ENCODE results near the gene YOD1.
A peak's percentile ranks its signal among the peaks of the same experiment; 100 is the strongest.
"Not testable (repeated sequence)": the region's sequence is repeated elsewhere in the genome, so short reads cannot be mapped to it uniquely, and the experiment has no call there.

The YOD1 gene

GRCh38 chr1:207050480-207051190 is 373 bp downstream of the YOD1 start:
- peak; percentile 79 to 87 for DNase-seq (ENCODE audit: low read depth in 1 of 2, low spot score in 1 of 2)

- peak in 1 of 2 donors; percentile 47 for DNase-seq (ENCODE audit: low read depth in 1 of 2, low spot score in 1 of 2)
Measured at GRCh38 chr1:207049974-207050391, 1.0 kb downstream of the YOD1 start.

- no peak for DNase-seq (ENCODE audit: low read depth in 1 of 2, low spot score in 1 of 2)
Measured at GRCh38 chr1:207049514-207049913, 1.5 kb downstream of the YOD1 start.

- no peak for DNase-seq (ENCODE audit: low read depth in 1 of 2, low spot score in 1 of 2)
Measured at GRCh38 chr1:207049054-207049453, 2.0 kb downstream of the YOD1 start.

- no peak for DNase-seq (ENCODE audit: low read depth in 1 of 2, low spot score in 1 of 2)
Measured at GRCh38 chr1:207048041-207048440, 3.0 kb downstream of the YOD1 start.

- no peak for DNase-seq (ENCODE audit: low read depth in 1 of 2, low spot score in 1 of 2)
Measured at GRCh38 chr1:207047505-207047904, 3.5 kb downstream of the YOD1 start.

GRCh38 chr1:207045453-207045852 is 5.6 kb downstream of the YOD1 start:
- no peak for DNase-seq (ENCODE audit: low read depth in 1 of 2, low spot score in 1 of 2)

GRCh38 chr1:207041397-207041796 is 9.6 kb downstream of the YOD1 start:
- DNase-seq (ENCODE audit: low read depth in 1 of 2, low spot score in 1 of 2) = not testable (repeated sequence)

GRCh38 chr1:207040181-207040533 is 10.9 kb downstream of the YOD1 start:
- DNase-seq (ENCODE audit: low read depth in 1 of 2, low spot score in 1 of 2) = no peak

- no peak for DNase-seq (ENCODE audit: low read depth in 1 of 2, low spot score in 1 of 2)
Measured at GRCh38 chr1:207039380-207040180, 11.4 kb downstream of the YOD1 start.

GRCh38 chr1:207036865-207037264 is 14.1 kb downstream of the YOD1 start:
- DNase-seq (ENCODE audit: low read depth in 1 of 2, low spot score in 1 of 2) = no peak

- no peak for DNase-seq (ENCODE audit: low read depth in 1 of 2, low spot score in 1 of 2)
Measured at GRCh38 chr1:207035877-207036551, 15.0 kb downstream of the YOD1 start.

GRCh38 chr1:207034998-207035397 is 16.0 kb downstream of the YOD1 start:
- DNase-seq (ENCODE audit: low read depth in 1 of 2, low spot score in 1 of 2) = no peak

GRCh38 chr1:207034208-207034607 is 16.8 kb downstream of the YOD1 start:
- no peak for DNase-seq (ENCODE audit: low read depth in 1 of 2, low spot score in 1 of 2)

GRCh38 chr1:207033302-207033701 is 17.7 kb downstream of the YOD1 start:
- DNase-seq (ENCODE audit: low read depth in 1 of 2, low spot score in 1 of 2) = no peak

- DNase-seq (ENCODE audit: low read depth in 1 of 2, low spot score in 1 of 2) = no peak
Measured at GRCh38 chr1:207032528-207033017, 18.4 kb downstream of the YOD1 start, which contains the start of gene C1orf116. Gene C1orf116, minus strand, starts transcription at chr1:207032756. Its CDS starts 5,158 bp downstream, at chr1:207027598.

GRCh38 chr1:207031632-207032264 is 19.3 kb downstream of the YOD1 start:
- no peak for DNase-seq (ENCODE audit: low read depth in 1 of 2, low spot score in 1 of 2)

- DNase-seq (ENCODE audit: low read depth in 1 of 2, low spot score in 1 of 2) = no peak
Measured at GRCh38 chr1:207031016-207031415, 20.0 kb downstream of the YOD1 start.

GRCh38 chr1:207030522-207031009 is 20.4 kb downstream of the YOD1 start:
- no peak for DNase-seq (ENCODE audit: low read depth in 1 of 2, low spot score in 1 of 2)

- no peak for DNase-seq (ENCODE audit: low read depth in 1 of 2, low spot score in 1 of 2)
Measured at GRCh38 chr1:207029701-207030521, 21.1 kb downstream of the YOD1 start.
